Measurements from ENCODE around the gene HCN4. TPM values are rescaled to one million over a fixed set of nuclear protein-coding genes. Genes with fewer than 3 reads are reported as not detected.

HCN4 gene
- total RNA-seq = under 1 TPM in 1 of 4 donors, not detected in 3; 0.75 TPM

GRCh38 chr15:73368301-73369136 is at the start of gene HCN4:
HCN4 (minus strand) TSS chr15:73368958; CDS start chr15:73368270, 688 bp downstream.
- TF ChIP-seq, protein P1, sequence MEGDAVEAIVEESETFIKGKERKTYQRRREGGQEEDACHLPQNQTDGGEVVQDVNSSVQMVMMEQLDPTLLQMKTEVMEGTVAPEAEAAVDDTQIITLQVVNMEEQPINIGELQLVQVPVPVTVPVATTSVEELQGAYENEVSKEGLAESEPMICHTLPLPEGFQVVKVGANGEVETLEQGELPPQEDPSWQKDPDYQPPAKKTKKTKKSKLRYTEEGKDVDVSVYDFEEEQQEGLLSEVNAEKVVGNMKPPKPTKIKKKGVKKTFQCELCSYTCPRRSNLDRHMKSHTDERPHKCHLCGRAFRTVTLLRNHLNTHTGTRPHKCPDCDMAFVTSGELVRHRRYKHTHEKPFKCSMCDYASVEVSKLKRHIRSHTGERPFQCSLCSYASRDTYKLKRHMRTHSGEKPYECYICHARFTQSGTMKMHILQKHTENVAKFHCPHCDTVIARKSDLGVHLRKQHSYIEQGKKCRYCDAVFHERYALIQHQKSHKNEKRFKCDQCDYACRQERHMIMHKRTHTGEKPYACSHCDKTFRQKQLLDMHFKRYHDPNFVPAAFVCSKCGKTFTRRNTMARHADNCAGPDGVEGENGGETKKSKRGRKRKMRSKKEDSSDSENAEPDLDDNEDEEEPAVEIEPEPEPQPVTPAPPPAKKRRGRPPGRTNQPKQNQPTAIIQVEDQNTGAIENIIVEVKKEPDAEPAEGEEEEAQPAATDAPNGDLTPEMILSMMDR (IDR thresholded peaks at IDR 0.05; ENCODE audit: low read depth) = no peak

DNA sequence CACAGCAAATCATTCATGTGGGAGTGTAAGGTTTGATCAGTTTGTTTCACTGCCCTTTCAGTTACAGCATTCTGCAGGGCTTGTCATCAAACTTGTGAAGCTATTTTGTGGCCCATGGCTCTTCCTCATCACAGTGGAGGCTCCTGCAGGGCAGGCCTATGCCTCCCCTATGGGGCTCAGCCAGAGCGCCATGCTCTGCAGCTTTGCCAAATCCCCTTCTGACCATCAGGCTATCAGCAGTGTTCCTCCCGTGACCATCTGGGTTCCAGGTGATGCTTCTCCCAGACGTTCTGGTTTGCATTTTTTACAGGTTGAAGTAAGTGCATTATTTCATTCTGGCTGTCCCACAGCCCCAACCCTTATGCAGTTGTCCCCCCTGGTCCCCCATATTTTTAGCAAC is 46.1 kb upstream of the HCN4 start:
- TF ChIP-seq, protein P1 (IDR thresholded peaks at IDR 0.05; ENCODE audit: low read depth) = no peak

- TF ChIP-seq, protein P1 (IDR thresholded peaks at IDR 0.05; ENCODE audit: low read depth) = no peak
Observed at GRCh38 chr15:73403171-73403570, 34.4 kb upstream of the HCN4 start.

- TF ChIP-seq, protein P1 (IDR thresholded peaks at IDR 0.05; ENCODE audit: low read depth) = no peak
Observed at GRCh38 chr15:73398861-73399260, 30.1 kb upstream of the HCN4 start.

GRCh38 chr15:73397461-73397860 is 28.7 kb upstream of the HCN4 start:
- TF ChIP-seq, protein P1 (IDR thresholded peaks at IDR 0.05; ENCODE audit: low read depth) = no peak

- TF ChIP-seq, protein P1 (IDR thresholded peaks at IDR 0.05; ENCODE audit: low read depth) = no peak
Observed at GRCh38 chr15:73395671-73396070, 26.9 kb upstream of the HCN4 start.

- TF ChIP-seq, protein P1 (IDR thresholded peaks at IDR 0.05; ENCODE audit: low read depth) = no peak
Observed at GRCh38 chr15:73394782-73395181, 26.0 kb upstream of the HCN4 start.

Measured in subcutaneous adipose tissue (tissue), 4 donors.